ENCODE data around the gene ZNF462. TPM values are rescaled to one million over a fixed set of nuclear protein-coding genes. Genes with fewer than 3 reads are reported as not detected.

Gene ZNF462
- total RNA-seq, 1 experiment from 2014 or later, result 164 TPM

DNA sequence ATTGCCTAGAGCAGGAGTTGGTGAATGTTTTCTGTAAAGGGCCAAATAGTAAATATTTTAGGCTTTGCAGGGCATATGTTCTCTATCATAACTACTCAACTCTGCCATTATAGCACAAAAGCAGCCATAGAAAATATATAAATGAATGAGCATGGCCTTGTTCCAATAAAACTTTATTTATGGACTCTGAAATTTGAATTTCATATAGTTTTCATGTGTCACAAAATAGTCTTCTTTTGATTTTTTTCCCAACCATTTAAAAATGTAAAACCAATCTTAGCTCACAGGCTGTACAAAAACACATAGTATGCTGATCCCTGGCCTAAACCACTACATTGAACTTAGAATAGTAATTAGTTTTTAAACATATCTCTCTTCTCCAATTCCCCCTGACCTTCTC, 179.6 kb downstream of the ZNF462 start:
- Histone ChIP-seq H3K23ac (ENCODE audit: insufficient read length, low read depth, low read length) (no peak overlapping the region), H4K8ac (replicated peaks; ENCODE audit: insufficient read length, low read depth, low read length) (no peak overlapping the region), H2BK20ac (ENCODE audit: low read depth, low read length, poor library complexity, severe bottlenecking) (no peak overlapping the region), H3K56ac (ENCODE audit: insufficient read length, low read depth, low read length) (no peak overlapping the region), H2BK15ac (ENCODE audit: low read depth, low read length) (no peak overlapping the region), H3K23me2 (ENCODE audit: insufficient read length, low read depth, low read length, poor library complexity, severe bottlenecking) (no peaks in the 10 kb centered on the region), H2AK5ac (ENCODE audit: insufficient read length, low read length) (no peak overlapping the region), H3K9ac (ENCODE audit: extremely low read depth, insufficient read length, low read length) (no peak overlapping the region), H3K4me2 (ENCODE audit: insufficient read depth, insufficient read length, low read length) (no peak overlapping the region), H2BK120ac (ENCODE audit: low read depth, low read length, poor library complexity, severe bottlenecking) (no peak overlapping the region), H3K79me1 (ENCODE audit: insufficient read depth, low read depth, low read length, poor library complexity, severe bottlenecking) (no peaks in the 10 kb centered on the region), H4K91ac (ENCODE audit: insufficient read length, low read depth, low read length) (no peak overlapping the region), H3K14ac (ENCODE audit: insufficient read depth, low read length) (no peak overlapping the region), H3K79me2 (ENCODE audit: insufficient read depth, low read length) (no peaks in the 10 kb centered on the region), H4K20me1 (ENCODE audit: control insufficient read depth, insufficient read depth, insufficient read length) (peaks cover 2% of the 10 kb centered on the region), H3K4ac (ENCODE audit: low read depth, low read length) (no peak overlapping the region), H4K5ac (ENCODE audit: insufficient read length, low read depth, low read length) (no peak overlapping the region), H2AFZ (ENCODE audit: low read length) (no peak overlapping the region), H2BK5ac (ENCODE audit: insufficient read length, low read length) (no peak overlapping the region), H2BK12ac (ENCODE audit: insufficient read length, low read depth, low read length) (no peak overlapping the region), H3K18ac (ENCODE audit: insufficient read length, low read depth, low read length) (no peak overlapping the region), H3T11ph (ENCODE audit: low read length) (no peak overlapping the region), H3K27ac (ENCODE audit: insufficient read length, low read depth, low read length) (no peak overlapping the region), H3K9me3 (ENCODE audit: control insufficient read depth, low read depth, low read length) (no peaks in the 10 kb centered on the region), H3K4me1 (ENCODE audit: insufficient read depth, low read length) (no peaks in the 10 kb centered on the region), H3K27me3 (ENCODE audit: insufficient read depth, low read length) (no peaks in the 10 kb centered on the region)
- peaks cover 8 to 10% of the 10 kb centered on the region in 2 experiments; a peak in 3 of 4 replicates for H3K4me1 Mint-ChIP-seq
- no peaks in the 10 kb centered on the region; a peak in 1 of 5 replicates for H3K9me3 Mint-ChIP-seq
- peaks cover under 1% of the 10 kb centered on the region; the same call in 1 of the 2 replicates for H3K27me3 Mint-ChIP-seq (ENCODE audit: low read depth)
- TF ChIP-seq, protein P1, sequence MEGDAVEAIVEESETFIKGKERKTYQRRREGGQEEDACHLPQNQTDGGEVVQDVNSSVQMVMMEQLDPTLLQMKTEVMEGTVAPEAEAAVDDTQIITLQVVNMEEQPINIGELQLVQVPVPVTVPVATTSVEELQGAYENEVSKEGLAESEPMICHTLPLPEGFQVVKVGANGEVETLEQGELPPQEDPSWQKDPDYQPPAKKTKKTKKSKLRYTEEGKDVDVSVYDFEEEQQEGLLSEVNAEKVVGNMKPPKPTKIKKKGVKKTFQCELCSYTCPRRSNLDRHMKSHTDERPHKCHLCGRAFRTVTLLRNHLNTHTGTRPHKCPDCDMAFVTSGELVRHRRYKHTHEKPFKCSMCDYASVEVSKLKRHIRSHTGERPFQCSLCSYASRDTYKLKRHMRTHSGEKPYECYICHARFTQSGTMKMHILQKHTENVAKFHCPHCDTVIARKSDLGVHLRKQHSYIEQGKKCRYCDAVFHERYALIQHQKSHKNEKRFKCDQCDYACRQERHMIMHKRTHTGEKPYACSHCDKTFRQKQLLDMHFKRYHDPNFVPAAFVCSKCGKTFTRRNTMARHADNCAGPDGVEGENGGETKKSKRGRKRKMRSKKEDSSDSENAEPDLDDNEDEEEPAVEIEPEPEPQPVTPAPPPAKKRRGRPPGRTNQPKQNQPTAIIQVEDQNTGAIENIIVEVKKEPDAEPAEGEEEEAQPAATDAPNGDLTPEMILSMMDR (conservative IDR thresholded peaks at IDR 0.05), result no peak
- no peak for DNase-seq
- no peaks in the 10 kb centered on the region for H3K36me3 Mint-ChIP-seq (ENCODE audit: insufficient read depth in 1 of 3, low read depth in 3 of 3)
- no peak overlapping the region for H3K27ac Mint-ChIP-seq
- H3K4me3 Mint-ChIP-seq, result no peak overlapping the region
